ENCODE results near the gene ZNF189. TPM values are rescaled to one million over a fixed set of nuclear protein-coding genes. Genes with fewer than 3 reads are reported as not detected.
"Not testable (repeated sequence)": the region's sequence is repeated elsewhere in the genome, so short reads cannot be mapped to it uniquely, and the experiment has no call there.

The ZNF189 gene
- total RNA-seq, 1 experiment from 2014 or later, result 13.6 TPM

DNA sequence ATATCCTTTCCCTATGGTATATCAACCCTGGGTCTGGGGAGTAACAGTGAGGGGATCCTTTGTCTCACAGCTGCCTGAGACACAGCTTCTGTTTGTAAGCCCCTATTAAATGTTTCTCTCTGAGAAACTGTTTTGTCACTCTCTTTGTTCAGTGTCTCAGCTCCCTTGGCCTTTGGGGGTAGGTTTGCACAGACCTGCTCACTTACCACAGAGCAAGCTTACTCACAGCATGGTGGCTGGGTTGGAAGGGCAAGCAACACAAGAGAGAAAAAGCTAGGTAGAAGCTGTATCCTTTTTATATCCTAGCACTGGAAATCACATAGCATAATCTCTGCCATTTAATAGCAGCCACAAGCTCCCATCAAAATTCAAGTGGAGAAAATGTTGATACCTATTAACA is 18.4 kb upstream of the ZNF189 start:
- no peak for DNase-seq (ENCODE audit: low spot score)

DNA sequence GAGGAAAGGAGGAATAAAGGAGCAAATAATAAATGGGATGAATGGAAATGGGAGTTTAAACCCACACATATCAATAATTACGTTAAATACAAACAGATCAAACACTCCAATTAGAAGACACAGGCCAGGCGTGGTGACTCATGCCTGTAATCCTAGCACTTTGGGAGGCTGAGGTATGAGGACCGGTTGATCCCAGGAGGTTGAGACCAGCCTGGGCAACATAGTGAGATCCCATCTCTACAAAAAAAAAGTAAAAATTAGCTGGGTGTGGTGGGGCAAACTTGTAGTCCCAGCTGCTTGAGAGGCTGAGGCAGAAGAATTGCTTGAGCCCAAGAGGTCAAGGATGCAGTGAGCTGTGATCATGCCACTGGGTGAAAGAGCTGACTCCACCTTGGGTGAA is 17.5 kb upstream of the ZNF189 start:
- DNase-seq (ENCODE audit: low spot score), result no peak

DNA sequence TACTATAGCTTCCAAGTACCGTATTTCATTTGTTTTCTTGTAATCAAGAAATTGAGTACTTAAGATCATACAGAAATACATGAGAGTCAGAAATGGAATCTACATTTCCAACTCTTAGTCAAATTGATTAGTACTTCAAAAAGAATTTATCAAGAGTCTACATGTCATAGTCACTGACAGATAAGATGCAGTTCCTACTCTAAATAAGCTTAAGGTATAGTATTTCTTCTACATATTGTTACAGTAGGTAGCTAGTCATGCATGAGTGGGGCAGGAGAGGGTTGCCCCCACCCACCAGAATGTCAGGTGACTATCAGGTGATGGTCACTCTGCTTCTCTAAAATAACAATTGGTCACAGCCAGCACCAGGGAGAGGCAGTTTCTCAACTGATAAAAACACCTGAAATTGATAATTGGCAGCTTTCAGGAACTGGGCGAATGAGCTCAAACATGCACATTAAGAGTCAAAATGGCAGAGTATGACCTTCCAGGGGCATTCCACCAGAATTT is 16.8 kb upstream of the ZNF189 start:
- DNase-seq (ENCODE audit: low spot score), result no peak

DNA sequence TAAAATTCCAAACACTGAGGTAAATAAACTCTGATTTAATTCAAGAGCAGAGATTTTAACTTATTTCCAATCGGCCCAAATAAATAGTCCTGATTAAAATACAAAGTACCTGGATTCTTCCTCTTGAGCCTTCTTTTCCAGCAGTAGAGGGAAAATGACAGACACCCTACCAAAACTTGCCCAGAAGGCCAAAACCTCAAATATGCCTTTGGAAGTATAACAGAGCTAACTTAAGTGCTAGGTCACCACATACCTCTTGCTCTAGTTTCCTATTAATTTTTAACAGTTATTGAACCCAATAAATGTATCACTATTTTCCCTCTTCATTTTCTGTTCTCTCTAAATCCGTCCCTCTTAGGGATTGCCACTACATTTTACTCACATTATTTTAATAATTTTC is 15.3 kb upstream of the ZNF189 start:
- no peak for DNase-seq (ENCODE audit: low spot score)

DNA sequence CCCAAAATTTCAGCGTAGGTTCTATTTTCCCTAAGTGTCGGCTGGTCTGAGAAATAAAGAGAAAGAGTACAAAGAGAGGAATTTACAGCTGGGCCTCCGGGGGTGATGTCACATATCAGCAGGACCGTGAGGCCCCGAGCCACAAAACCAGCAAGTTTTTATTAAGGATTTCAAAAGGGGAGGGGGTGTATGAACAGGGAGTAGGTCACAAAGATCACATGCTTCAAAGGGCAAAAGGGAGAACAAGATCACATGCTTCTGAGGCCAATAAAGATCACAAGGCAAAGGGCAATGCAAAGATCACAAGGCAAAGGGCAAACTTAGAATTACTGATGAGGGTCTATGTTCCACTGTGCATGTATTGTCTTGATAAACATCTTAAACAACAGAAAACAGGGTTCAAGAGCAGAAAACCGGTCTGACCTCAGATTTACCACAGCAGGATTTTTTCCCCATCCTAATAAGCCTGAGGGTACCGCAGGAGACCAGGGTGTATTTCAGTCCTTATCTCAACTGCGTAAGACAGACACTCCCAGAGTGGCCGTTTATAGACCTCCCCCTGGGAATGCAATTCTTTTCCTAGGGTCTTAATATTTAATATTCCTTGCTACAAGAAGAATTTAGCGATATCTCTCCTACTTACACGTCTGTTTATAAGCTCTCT is 13.6 kb upstream of the ZNF189 start, which contains the start of gene BAAT:
Gene BAAT (minus strand): TSS at position 134 of the 664 bp plus-strand sequence. CDS start 13,602 bp downstream, outside the sequence.
- DNase-seq (ENCODE audit: low spot score), result not testable (repeated sequence)

DNA sequence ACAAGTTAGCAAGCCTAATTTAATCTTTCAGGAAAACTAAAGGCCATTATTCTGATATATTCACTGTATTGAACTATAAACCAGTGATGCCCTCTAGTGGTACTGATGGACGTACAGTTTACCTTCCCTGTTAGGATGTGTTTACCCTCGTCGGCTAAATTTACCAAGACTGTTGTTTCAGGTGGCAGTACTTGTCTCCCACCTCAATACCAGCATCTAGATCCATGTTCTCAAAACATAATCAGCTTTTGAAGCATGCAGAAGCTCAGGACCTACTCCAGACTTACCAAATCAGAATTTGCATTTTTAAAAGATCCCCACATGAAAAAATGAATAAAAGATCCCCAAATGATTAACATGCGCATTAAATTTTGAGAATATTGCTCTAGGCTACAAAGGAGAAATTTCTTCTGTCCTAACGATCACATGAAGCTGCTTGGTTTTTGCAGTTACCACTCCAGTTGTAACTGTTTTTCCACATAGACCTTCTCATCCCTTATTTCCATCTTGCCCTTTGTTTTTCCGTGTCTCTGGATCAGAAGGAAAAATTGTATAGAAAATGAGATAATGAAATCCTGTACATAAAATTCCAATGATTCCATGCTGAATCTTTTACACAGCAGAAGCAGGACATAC is 10.7 kb upstream of the ZNF189 start:
- peak; percentile 35 for DNase-seq (ENCODE audit: low spot score)

DNA sequence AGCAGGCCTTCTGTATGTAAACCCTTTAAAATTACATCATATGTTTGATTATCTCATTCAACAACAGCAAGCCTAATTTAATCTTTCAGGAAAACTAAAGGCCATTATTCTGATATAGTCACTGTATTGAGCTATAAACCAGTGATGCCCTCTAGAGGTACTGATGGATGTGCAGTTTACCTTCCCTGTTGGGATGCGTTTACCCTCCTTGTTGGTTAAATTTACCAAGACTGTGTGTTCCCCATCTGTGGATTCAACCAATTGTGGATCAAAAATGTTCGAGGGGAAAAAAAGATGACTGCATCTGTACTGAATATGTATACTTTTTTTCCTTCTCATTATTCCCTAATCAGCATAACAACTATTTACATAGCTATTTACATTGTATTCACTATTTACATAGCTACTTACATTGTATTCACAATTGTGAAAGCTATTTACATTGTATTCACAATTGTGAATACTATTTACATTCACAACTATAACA is 10.1 kb upstream of the ZNF189 start:
- no peak for DNase-seq (ENCODE audit: low spot score)

DNA sequence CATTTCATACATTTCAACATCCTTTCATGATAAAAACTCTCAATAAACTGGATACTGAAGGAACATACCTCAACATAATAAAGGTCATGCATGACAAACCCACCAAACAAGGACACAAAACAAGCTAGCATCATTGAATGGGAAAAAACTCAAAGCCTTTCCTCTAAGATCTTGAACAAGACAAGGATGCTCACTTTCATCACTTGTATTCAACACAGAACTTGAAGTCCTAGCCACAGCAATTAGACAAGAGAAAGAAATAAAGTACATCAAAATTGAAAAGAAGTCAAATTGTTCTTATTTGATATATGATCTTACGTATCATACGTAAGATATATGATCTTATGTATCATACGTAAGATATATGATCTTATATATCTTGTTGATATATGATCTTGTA is 5.5 kb upstream of the ZNF189 start:
- DNase-seq (ENCODE audit: low spot score), result no peak

DNA sequence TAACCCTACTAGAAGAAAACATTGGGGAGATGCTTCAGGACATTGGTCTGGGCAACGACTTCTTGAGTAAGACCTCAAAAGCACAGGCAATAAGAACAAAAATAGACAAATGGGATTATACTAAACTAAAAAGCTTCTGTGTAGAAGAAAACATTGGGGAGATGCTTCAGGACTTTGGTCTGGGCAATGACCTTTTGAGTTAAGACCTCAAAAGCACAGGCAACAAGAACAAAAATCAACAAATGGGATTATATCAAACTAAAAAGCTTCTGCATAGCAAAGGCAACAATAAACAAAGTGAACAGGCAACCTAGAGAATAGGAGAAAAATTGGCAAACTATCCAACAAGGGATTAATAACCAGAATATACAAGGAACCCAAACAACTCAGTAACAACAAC is 4.0 kb upstream of the ZNF189 start:
- DNase-seq (ENCODE audit: low spot score), result no peak

DNA sequence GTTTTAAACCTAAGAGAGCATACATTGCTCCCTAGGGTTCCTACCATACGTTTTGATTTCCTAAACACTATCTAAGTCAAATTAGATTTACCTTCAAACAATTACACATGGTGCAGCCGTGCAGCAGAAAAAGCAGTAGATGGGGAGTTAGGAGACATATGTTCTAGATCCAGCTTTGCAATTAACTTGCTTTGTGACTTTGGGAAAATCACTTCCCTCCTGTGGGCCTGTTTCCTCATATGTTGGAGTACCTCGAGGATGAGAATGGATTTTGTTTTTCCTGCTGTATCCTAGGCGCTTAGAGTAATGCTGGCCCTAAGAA is 944 bp upstream of the ZNF189 start:
- no peak for DNase-seq (ENCODE audit: low spot score)

DNA sequence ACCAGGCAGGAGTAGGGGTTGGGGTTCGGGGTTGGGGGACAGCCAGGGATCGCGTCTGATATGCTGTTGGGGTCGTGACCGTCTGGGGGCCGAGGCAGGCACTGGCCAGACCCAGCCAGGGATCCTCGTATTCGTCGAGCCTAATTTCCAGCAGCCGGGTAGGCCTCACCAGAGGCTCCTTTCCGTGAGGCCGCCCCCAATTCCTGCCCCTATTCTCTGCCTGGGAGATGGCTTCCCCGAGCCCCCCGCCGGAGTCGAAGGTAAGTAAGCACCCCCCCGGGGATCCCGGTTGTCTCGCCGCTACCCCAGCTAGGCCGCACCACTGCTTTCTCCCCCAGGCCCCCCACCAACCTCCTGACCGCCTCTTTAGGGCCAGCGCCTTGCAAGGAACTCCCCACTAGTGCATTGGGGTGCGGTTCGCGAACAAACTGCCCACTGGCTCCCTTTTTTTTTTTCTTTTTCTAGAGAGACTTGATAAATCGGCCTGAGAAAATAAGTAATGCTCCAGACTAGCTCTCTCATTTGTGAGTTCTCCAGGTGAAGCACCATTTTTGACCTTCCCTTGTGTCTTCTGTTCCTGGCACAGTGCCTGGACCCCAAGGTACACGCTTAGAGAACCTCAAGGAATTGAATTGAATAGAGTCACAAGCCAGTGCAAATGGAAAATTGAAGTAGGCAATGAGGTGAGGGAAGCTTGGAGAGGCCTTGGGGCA is 435 bp downstream of the ZNF189 start:
- no peak for DNase-seq (ENCODE audit: low spot score)

DNA sequence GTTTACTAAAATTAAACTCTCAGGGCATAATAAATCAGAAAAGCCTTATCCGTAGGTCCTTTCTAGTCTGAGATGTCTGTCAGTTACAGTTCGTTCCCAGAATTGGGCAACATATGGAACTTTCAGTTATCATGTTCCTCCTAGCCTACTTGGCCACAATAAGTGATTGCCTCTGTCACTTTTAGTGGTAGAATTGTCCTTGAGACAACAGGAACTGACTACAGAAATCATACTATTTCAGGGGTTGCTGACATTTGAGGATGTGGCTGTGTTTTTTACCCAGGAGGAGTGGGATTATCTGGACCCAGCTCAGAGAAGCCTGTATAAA is 956 bp downstream of the ZNF189 start:
- no peak for DNase-seq (ENCODE audit: low spot score)

DNA sequence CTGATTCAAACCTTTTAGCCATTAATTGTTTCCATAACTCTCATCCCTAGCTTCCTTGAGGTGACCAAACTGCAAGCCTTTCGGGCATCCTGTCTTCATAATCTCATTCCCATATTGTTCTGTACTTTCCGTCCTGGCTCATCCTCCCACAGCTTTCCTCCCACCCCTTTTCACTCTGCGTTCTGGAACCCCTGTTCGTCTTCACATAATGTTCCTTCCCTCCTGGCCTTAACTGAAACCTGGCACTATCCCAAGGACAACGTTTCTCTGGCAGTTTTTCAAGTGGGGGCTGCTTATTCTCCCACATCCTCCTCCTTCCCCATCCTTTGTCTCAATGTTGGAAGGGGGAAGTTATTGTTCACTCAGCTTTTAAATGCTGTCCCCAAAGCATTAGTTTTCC is 1.5 kb downstream of the ZNF189 start:
- no peak for DNase-seq (ENCODE audit: low spot score)

DNA sequence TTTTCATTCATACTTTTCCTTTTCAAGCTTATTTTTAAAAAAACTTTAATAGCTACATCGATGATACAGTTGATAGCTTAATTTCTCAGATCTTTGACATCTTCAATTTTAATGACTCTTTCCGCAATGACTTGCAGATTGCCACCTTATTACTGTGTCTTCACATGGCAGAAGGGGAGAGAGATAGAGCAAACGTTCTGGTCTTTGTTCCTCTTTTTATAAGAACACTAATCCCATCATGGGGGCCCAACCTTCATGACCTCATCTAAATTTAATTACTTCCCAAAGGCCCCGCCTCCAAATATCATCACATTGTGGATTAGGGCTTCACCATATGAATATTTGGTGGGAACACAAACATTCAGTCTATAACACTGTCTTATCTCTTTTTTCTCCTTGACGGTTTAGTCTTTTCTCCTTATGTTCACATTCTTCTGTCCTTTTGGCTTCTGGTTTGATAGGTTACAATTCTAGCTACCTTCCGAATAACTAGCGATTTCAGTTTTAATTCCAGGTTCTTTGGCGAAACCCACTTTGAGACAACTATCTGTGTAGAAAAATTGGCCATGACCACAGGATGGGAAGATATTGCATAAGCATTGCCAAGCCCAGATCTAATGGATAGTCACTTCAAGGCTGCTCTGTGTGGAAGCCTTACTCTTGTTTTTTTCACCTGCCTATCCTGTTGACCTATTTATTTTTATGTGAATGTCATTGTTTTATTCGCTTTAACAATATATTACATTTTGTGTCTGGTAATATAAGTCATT is 5.0 kb downstream of the ZNF189 start:
- DNase-seq (ENCODE audit: low spot score), result no peak

DNA sequence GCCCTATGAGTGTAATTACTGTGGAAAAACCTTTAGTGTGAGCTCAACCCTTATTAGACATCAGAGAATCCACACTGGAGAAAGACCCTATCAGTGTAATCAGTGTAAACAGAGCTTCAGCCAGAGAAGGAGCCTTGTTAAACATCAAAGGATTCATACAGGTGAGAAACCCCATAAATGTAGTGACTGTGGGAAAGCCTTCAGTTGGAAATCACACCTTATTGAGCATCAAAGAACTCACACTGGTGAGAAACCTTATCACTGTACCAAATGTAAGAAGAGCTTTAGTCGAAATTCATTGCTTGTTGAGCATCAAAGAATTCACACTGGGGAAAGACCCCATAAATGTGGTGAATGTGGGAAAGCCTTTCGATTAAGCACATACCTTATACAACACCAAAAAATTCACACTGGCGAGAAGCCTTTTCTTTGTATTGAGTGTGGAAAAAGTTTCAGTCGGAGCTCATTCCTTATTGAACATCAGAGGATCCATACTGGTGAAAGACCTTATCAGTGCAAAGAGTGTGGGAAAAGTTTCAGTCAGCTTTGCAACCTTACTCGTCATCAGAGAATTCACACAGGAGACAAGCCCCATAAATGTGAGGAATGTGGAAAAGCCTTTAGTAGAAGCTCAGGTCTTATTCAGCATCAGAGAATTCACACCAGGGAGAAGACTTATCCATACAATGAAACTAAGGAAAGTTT is 9.9 kb downstream of the ZNF189 start:
- no peak for DNase-seq (ENCODE audit: low spot score)

DNA sequence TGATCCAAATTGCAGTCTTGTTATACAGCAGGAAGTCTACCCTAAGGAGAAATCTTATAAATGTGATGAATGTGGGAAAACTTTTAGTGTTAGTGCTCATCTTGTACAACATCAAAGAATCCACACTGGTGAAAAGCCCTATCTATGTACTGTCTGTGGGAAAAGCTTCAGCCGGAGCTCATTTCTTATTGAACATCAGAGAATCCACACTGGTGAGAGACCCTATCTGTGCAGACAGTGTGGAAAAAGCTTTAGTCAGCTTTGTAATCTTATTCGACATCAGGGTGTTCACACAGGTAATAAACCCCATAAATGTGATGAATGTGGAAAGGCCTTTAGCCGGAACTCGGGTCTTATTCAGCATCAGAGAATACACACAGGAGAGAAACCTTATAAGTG is 10.4 kb downstream of the ZNF189 start:
- peak; percentile 18 for DNase-seq (ENCODE audit: low spot score)

DNA sequence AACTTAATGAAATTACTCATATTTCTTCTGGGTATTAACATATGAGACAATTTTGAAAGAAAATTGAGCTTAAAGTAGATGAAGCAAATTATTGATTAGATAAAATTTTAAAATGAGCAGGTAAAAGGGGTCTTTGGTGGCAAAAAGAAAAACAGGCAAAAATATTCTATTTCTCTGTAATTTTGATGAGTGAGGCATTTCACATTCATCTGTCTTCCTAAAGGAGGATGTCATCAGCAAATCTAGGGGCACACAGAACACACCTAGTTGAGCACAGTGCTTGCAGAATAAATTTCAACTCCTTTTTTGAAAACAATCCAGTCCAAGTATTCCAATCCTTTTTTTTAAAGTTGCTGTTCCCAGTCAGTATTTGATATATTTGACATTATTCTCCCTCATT is 16.2 kb downstream of the ZNF189 start:
- DNase-seq (ENCODE audit: low spot score), result no peak

DNA sequence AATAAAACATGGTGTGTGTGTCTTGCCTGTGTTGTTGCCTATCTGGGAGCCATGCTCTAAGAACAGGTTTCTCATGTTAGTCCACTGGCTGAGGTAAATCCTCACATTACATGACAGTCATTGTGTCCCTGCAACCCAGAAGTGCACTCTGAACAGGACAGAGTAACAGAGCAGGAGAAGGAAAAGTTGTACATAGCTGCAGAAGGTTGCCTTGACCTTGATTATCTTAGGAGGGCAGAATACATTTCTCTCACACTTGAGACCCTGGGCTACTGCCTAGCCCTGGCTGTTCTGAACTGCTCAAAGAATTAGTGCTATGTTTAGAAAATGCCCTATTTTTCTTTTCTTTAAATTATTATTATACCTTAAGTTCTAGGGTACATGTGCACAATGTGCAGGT is 16.9 kb downstream of the ZNF189 start:
- DNase-seq (ENCODE audit: low spot score), result no peak

DNA sequence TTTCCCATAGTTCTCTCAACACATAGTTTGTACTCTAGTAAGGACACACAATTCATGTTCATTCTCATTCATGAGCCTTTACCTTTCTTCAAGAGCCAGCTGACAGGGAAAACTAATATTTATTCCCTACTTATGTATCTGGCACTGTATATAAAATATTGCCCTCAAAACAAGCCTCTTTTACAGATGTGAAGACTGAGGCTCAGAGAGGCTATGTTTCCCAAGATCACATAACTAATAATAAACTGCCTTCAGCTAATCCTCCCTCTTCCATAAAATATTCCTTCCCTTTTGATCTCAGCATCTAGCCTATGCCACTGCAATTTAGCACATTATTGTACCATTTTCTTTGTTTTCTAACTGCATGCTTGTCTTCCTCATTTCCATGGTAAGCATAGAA is 18.7 kb downstream of the ZNF189 start:
- no peak for DNase-seq (ENCODE audit: low spot score)

DNA sequence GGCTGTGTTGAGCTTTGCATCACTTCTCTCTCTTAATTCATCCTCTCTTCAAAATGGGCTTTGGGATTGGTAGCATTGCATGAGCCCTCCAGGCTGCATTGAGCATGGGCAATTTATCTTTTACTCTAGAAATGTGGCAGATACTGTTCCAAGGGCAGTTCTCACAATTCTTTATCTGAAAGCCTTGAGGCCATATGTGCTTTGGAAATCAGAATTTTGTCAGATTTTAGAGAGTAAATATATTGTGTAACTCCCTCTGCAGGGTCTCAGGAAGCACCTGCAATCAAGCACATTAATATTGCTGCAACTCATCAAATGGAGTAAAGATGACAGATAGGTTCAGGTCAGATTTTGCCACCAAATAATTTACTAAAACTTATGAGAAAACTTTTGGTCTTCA is 19.3 kb downstream of the ZNF189 start:
- no peak for DNase-seq (ENCODE audit: low spot score)
